Muscle of leg (tissue), 11 donors: ENCODE results near the gene MAML3. TPM values are rescaled to one million over a fixed set of nuclear protein-coding genes. Genes with fewer than 3 reads are reported as not detected.
A peak's percentile ranks its signal among the peaks of the same experiment; 100 is the strongest.

Experiments used
- DNase-seq: peaks from one replicate; pipeline ENCODE4 v3.0.0; 2013
- H3K27ac ChIP-seq: one replicate; pipeline ENCODE4 v1.5.1; 2013; ENCODE audit warnings: mild to moderate bottlenecking, low read length, control low read depth
- H3K27me3 ChIP-seq: one replicate; pipeline ENCODE4 v1.6.1; 2013; ENCODE audit warnings: low read length; ENCODE audit not compliant: control insufficient read depth, insufficient read depth
- H3K36me3 ChIP-seq: one replicate; pipeline ENCODE4 v1.6.1; 2013; ENCODE audit warnings: low read length; ENCODE audit not compliant: control insufficient read depth, insufficient read depth
- H3K4me1 ChIP-seq: one replicate; pipeline ENCODE4 v1.6.1; 2013; ENCODE audit warnings: low read length; ENCODE audit not compliant: control insufficient read depth, insufficient read depth
- H3K4me3 ChIP-seq: one replicate; pipeline ENCODE4 v1.5.1; 2013; ENCODE audit warnings: low read length, control low read depth
- H3K9me3 ChIP-seq: replicated peaks from 2 replicates; pipeline ENCODE4 v1.6.1; 2013; ENCODE audit warnings: low read depth, low read length; ENCODE audit not compliant: control insufficient read depth
- WGBS: methylation state at CpG from one replicate; pipeline ENCODE4 v1.1.5; 2013; ENCODE audit warnings: missing lambda C conversion rate; ENCODE audit not compliant: insufficient coverage; 5-methylcytosine and 5-hydroxymethylcytosine counted together
- polyA plus RNA-seq, 8 donors: library from polyadenylated mRNA; unstranded; fragments of 120-200 nt; gene quantifications; one replicate each; pipeline versions ENCODE4 v1.2.1 to v1.2.3, GENCODE V29; 2013; ENCODE audit warnings: inconsistent platforms in 1 of 8, low replicate concordance in 1 of 8; ENCODE audit not compliant: insufficient read length in 8 of 8, insufficient read depth in 1 of 8
- total RNA-seq: library from RNA; stranded (reverse); fragments of 120-200 nt; gene quantifications from one replicate; pipeline ENCODE4 v1.2.4, GENCODE V29; 2013

MAML3 gene
- total and polyA plus RNA-seq, 9 donors, result 3.0 to 5.5 (median 5.0) TPM

- Histone ChIP-seq H3K4me3 (no peak overlapping the region), H3K27me3 (no peaks in the 10 kb centered on the region), H3K36me3 (no peaks in the 10 kb centered on the region), H3K4me1 (no peaks in the 10 kb centered on the region), H3K9me3 (no peaks in the 10 kb centered on the region), H3K27ac (no peak overlapping the region)
- no peak for DNase-seq
Measured at GRCh38 chr4:139853309-139853708, 300.7 kb downstream of the MAML3 start.

- Histone ChIP-seq H3K36me3 (no peaks in the 10 kb centered on the region), H3K9me3 (no peaks in the 10 kb centered on the region), H3K27ac (no peak overlapping the region), H3K4me1 (no peaks in the 10 kb centered on the region), H3K27me3 (no peaks in the 10 kb centered on the region), H3K4me3 (no peak overlapping the region)
- DNase-seq, result no peak
- WGBS, result 87% methylated on average over 3 of the region's 4 CpGs
Measured at GRCh38 chr4:139852612-139853269, 301.2 kb downstream of the MAML3 start.

- DNase-seq, result no peak
- Histone ChIP-seq H3K36me3 (no peaks in the 10 kb centered on the region), H3K9me3 (no peaks in the 10 kb centered on the region), H3K27me3 (no peaks in the 10 kb centered on the region), H3K27ac (no peak overlapping the region), H3K4me3 (no peak overlapping the region), H3K4me1 (no peaks in the 10 kb centered on the region)
- 50% methylated on average over 1 of the region's 4 CpGs for WGBS
Measured at GRCh38 chr4:139851639-139852038, 302.3 kb downstream of the MAML3 start.

GRCh38 chr4:139851133-139851532, 302.9 kb downstream of the MAML3 start:
- Histone ChIP-seq H3K27ac (no peak overlapping the region), H3K36me3 (no peaks in the 10 kb centered on the region), H3K27me3 (no peaks in the 10 kb centered on the region), H3K4me3 (no peak overlapping the region), H3K9me3 (no peaks in the 10 kb centered on the region), H3K4me1 (no peaks in the 10 kb centered on the region)
- WGBS, result 100% methylated on average over 1 of the region's 2 CpGs
- no peak for DNase-seq

- WGBS, result 36% methylated on average over 3 of the region's 3 CpGs
- H3K4me3 ChIP-seq, result no peak overlapping the region
- H3K9me3 ChIP-seq, result no peaks in the 10 kb centered on the region
- no peaks in the 10 kb centered on the region for H3K4me1 ChIP-seq
- no peak overlapping the region for H3K27ac ChIP-seq
- H3K36me3 ChIP-seq, result no peaks in the 10 kb centered on the region
- DNase-seq, result peak; percentile 40
- H3K27me3 ChIP-seq, result no peaks in the 10 kb centered on the region
Measured at GRCh38 chr4:139849219-139849618, 304.8 kb downstream of the MAML3 start.

- Histone ChIP-seq H3K4me1 (no peaks in the 10 kb centered on the region), H3K36me3 (no peaks in the 10 kb centered on the region), H3K4me3 (no peak overlapping the region), H3K27ac (no peak overlapping the region), H3K9me3 (no peaks in the 10 kb centered on the region), H3K27me3 (no peaks in the 10 kb centered on the region)
- WGBS, result no CpG with 5 or more reads among the region's 5 CpGs
- DNase-seq, result no peak
Measured at GRCh38 chr4:139848028-139848427, 306.0 kb downstream of the MAML3 start.

GRCh38 chr4:139847602-139848001, 306.4 kb downstream of the MAML3 start:
- no peaks in the 10 kb centered on the region for H3K9me3 ChIP-seq
- H3K36me3 ChIP-seq, result no peaks in the 10 kb centered on the region
- DNase-seq, result no peak
- H3K4me3 ChIP-seq, result no peak overlapping the region
- no peaks in the 10 kb centered on the region for H3K27me3 ChIP-seq
- H3K27ac ChIP-seq, result no peak overlapping the region
- no peaks in the 10 kb centered on the region for H3K4me1 ChIP-seq

GRCh38 chr4:139846766-139847165, 307.2 kb downstream of the MAML3 start:
- no peaks in the 10 kb centered on the region for H3K9me3 ChIP-seq
- H3K27ac ChIP-seq, result no peak overlapping the region
- no CpG with 5 or more reads among the region's 1 CpG for WGBS

GRCh38 chr4:139845453-139846093, 308.4 kb downstream of the MAML3 start:
- Histone ChIP-seq H3K36me3 (no peaks in the 10 kb centered on the region), H3K27me3 (no peaks in the 10 kb centered on the region), H3K9me3 (no peaks in the 10 kb centered on the region), H3K4me3 (no peak overlapping the region), H3K27ac (no peak overlapping the region), H3K4me1 (peaks cover 11% of the 10 kb centered on the region)
- WGBS, result no CpG with 5 or more reads among the region's 3 CpGs
- DNase-seq, result no peak

More at GRCh38 chr4:139846766-139847165, 307.2 kb downstream of the MAML3 start:
- no peak for DNase-seq
- Histone ChIP-seq H3K36me3 (no peaks in the 10 kb centered on the region), H3K27me3 (no peaks in the 10 kb centered on the region), H3K4me3 (no peak overlapping the region), H3K4me1 (no peaks in the 10 kb centered on the region)

GRCh38 chr4:139844459-139845036, 309.4 kb downstream of the MAML3 start:
- Histone ChIP-seq H3K4me3 (no peak overlapping the region), H3K27me3 (no peaks in the 10 kb centered on the region), H3K36me3 (no peaks in the 10 kb centered on the region), H3K27ac (no peak overlapping the region), H3K4me1 (peaks cover 21% of the 10 kb centered on the region), H3K9me3 (no peaks in the 10 kb centered on the region)
- no peak for DNase-seq
